NCI-H510A treated with DMSO at 0.1 percent for 48 hours (cell line): ENCODE data around the gene NRIP2.

Experiments
- DNase-seq: peaks from one replicate; lab custom pipeline; 2025; lab: John Stamatoyannopoulos, UW

NRIP2 gene

DNA sequence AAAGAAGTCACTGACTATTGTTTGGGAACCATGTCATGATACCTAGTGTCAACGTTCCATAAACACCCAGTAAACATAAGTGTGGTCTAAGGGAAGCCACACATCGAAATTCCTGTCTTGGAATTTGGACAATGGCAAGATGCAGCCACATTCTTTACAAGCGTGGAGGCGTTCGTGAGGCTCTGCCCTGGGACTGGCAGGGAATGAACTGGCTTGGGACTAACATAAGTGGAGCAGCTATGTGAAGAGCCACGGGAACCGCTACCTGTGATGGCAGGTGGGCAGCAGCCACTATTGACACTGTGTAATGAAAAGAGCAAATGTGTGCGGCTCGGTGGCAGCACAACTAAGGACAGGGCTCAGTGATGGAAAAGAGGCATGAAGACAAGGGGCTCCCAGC, 10.0 kb upstream of the NRIP2 start:
- DNase-seq, result no peak

DNA sequence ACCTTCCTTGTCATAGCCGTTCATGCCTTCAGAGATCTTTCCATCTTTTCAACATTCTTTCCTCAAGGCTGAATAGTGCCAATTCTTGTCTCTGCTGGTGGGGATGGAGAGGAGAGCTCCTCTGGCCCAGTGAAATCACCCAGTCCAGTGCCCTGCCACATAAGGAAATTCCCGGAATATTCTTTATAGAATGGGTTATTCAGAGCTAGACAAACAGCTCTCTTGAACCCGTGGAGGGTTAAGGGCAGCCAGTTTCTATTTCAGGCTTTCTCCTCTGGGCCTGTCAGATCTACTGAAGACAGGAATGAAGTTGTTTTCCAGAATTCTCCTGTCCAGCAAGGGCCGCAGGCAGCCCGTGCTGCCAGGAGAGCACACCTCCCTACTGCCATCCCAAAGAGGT, 8.1 kb upstream of the NRIP2 start:
- DNase-seq, result no peak

DNA sequence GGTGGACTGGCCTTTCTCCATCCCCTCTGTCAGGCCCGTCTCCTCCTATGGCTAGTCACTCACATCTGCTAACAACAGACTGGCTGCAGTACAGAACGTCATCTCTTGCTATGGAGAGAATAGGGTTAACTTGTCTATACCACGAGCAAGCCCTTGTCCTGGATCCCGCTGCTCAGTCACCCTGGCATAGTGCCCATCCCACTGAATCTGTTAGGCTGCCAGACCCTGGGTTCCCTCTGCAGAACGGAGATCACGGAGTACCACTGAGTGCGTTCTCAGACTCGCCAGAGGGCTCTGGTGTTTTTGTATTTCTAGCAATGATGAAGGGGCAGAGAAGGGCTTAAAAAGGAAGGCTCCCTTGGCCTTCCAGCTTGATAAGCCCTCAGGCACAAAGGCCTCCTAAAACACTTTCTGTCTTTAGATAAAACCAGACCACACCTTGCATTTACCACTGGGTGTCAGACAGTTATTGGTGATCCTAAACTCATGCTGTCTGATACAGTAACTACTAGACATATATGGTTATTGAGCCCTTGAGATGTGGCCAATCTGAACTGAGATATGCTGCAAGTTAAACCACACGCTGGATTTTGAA, 6.3 kb upstream of the NRIP2 start:
- DNase-seq, result no peak

DNA sequence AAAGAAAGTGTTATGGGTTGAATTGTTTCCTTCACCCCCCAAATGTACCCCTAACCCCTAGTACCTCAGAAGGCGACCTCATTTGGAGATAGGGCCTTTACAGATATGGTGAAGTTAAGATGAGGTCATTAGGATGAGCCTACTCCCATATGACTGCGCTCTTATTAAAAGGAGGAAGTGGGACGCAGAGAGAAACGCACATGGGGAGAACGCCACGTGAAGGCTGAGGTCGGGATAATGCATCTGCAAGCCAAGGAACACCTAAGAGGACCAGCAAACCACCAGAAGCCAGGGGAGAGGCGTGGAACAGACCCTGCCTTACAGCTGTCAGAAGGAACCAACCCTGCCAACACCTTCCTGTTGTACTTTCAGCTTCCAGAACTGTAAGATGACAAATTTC, 1.7 kb upstream of the NRIP2 start:
- no peak for DNase-seq

DNA sequence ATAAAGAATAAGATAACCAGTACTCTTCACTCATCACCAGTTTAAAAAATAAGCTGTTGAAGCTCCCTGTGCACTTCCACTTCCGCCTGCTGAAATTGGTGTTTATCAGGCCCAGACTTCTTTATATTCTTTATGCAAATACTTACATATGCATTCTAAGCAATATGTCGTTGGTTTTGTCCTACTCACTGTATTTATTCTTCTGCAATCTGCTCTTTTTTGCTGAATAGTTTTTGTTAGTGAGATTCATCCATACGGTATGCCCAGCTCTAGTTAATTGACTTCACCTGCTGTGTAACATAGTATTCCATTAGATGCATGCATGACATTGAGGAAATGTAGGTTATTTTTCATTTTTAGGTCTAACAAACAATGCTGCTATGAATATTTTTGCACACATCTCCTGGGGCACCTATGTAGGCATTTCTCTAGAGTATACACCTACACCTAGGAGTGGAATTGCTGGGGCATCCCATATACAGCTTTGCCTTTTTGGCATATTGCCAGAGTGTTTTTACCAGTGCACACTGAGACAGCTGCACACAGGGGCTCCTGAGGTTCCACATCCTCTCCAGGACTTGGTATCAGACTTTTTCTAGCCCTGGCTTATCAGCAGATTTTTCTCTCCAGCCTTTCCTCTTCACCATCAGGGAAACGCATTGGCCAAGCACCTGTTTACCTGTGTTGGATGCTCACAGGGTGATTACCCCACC, 1.0 kb upstream of the NRIP2 start:
- DNase-seq, result no peak

DNA sequence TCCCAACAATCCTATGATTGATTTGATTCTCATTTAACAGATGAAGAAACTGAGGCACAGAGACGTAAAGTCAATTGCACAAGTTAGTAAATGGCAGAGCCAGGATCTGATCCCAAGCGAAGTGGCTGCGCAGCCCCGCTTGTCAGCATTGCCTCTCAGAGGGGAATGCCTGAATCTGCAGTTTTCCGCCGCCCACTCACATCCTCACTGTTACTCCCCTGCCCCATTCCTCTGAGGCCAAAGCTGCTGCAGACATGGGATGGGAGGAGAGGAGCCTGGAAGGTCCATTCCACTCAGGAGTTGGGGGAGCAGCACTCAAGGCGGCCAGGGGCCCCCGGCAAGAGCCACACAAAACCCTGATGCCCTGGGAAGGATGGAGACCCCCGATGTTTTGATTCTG, 1.0 kb downstream of the NRIP2 start:
- DNase-seq, result no peak

DNA sequence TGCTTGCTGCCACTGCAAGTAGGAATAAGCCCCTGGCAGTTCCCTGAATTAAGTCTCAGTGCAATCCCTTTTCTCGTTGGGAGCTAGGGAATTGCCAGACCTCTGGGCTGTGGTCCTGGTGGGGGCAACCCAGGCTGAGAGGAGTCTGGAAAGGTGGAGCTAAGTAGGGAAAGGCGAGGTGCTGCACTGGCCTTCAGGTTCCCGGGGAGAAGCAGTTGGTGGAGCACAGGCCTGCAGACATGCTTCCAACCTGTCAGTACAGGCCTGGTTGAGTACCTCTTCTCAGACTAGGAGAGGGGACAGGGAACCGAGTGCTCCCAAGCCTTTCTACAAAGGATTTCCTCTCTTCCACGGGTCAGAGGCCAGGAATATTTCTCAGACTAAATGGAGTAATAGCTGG, 1.5 kb downstream of the NRIP2 start:
- DNase-seq, result no peak

DNA sequence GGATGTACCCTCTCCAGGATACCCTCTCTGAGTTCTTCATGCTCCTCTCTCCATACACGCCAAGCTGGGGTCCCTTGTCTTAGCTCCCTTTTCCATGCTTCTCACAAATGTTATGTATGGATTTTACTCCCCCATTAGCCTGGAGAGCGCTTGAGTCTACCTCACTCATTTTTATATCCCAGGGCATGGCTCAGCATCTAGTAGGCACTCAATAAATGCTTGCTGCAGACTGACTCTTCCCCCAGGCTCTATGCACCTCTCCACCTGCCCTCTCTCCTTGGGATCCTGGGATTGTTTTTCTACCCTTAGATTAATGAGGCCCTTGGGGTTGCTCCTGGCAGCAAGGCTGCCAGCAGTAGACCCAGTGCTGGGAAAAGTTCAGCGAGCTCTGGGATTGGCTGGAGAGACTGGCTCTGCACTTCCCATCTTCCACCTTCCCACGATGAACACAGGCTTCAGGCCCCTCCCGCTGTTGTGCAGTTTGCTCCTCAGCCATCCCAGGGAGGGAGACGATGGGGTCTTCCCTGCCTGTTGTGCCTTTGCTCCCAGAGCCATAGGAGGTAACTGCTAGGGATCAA, 2.2 kb downstream of the NRIP2 start:
- DNase-seq, result no peak

DNA sequence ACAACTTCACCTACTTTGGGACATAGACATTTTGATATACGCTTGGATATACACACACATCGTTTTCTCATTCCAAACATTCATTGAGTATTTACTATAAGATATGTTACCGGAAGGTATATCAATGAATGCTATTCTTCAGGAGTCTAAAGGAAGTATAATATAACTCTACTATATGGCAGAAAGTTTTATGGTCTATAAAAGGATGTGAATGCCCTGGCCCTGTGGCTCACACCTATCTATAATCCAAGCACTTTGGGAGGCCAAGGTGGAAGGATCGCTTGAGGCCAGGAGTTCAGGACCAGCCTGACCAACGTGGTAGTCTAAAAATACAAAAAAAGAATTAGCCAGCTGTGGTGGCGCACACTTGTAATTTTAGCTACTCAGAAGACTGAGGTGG, 5.6 kb downstream of the NRIP2 start:
- DNase-seq, result no peak

DNA sequence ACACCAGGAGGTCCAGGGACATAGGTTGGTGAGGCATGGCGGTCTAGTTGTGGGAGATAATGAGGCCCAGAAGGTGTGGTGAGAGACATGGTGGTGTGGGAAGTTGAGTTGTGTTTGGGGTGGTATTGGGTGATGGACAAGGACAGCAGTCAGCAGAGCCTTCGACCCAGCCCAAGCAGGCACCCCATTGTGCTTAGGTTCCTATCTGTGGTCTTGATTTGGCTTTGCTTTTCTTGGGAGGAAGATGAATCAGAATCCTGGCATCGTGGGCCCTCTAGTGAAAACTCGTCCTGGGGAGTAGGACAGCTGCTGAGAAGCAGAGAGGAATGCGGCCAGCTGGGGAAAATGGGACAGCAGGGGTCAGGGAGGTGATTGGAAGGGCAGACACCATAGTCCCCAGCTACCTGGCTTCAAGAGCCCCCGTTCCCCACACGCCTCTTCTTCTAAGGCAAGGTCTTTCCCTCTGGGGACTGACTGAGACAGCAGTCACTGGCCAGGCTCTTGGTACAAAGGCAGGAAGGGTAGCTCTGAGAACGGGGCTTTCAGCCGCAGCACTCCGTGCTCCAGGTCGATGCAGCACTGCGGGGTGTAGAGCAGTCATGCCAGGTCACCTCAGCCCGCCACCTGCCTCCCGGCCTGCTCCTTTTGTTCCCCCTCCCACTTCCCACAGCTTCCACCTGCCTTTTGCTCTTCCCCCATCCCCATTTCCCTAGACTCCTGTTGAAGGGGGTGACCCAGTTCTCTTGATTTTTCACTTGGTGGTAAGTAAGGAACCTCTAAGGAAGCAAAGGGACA, 7.9 kb downstream of the NRIP2 start:
- DNase-seq, result no peak

DNA sequence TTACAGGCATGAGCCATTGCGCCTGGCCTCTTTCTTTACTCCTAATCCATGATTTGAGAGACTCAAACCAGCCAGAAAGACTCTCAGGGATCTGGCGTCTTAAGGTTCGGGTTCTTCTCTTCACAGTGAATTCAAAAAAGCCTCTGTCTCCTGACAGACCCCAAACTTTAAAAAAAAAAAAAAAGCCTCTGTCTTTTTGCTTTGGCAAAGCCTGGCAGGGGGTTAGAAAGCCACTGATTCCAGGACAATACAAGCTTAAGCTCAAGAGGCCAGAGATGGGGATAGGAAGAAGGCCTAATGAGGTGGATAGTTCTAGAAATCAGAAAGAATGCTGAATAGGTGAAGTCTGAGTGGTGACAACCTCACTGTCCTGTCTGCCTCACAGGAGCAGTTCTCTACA, 8.8 kb downstream of the NRIP2 start:
- no peak for DNase-seq

DNA sequence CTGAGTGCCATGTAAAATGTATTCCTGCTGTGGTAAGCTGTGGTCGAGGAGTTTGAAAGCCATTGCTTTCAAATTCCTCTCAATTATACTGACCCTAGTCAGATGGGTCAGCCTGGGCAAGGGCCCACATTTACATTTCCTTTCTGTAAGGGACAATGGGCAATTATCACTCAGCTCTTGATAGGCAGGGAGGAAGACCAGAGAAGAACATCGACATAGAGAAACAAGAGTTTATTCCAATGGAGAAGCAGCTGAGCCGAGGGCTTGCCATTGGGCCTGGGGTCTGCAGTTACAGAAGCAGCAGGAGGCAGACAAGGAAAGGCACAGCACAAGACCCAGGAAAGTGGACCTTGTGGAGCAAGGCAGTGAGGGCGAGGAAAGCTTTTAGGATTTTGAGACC, 9.7 kb downstream of the NRIP2 start:
- no peak for DNase-seq

DNA sequence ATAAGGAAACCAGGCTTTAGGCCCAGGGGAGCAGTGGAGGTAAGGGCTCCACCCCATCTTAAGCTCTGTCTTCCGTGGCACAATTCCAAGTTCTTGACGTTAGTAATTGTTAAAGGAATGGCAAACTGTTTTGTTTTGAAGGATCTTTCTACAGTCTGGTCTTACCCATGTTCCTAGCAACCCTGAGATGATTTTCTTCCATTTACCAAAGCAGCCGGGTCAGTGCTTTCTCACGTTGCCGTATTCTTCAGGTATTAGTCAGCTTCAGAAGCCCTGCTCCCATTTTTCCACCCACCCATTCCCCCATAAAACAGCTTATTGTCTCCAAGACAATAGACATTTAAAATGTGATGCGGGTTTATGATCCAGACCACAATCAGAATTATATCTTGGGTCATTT, 10.3 kb downstream of the NRIP2 start:
- no peak for DNase-seq

DNA sequence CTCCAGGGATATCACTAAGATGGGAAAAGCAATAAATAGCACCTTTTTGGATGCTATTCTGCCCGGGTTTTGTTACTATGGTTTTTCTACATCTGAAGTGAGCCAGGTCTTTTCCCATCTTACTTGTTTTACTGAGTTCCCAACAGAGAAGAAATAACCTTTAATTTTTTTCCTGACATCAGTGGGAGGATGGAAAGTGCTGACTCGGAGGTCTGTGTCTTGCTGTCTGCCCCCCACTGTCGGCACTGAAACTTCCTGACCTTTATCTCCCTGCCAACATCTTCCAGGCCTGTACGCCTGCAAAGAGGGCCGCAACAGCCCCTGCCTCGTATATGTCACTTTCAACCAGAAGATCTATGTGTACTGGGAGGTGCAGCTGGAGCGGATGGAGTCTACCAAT, 11.4 kb downstream of the NRIP2 start:
- DNase-seq, result no peak

DNA sequence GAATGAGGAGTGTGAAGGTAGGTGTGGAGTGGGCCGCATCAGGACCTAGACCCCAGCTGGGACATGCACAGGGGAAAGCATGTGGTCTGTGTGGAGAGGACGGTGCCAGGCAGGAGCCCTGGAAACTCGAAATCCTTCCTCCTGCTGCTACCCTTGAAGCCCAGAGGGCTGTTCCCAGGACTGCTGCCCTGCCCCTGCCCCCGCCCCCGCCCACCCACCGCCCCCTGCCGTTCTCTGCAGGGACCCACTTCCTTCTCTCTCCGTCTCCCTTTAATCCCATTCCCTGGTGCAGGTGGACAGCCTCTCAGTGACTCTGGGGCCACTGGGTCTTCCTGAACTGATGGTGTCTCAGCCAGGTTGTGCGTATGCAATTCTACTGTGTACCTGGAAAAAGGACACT, 14.4 kb downstream of the NRIP2 start:
- no peak for DNase-seq

DNA sequence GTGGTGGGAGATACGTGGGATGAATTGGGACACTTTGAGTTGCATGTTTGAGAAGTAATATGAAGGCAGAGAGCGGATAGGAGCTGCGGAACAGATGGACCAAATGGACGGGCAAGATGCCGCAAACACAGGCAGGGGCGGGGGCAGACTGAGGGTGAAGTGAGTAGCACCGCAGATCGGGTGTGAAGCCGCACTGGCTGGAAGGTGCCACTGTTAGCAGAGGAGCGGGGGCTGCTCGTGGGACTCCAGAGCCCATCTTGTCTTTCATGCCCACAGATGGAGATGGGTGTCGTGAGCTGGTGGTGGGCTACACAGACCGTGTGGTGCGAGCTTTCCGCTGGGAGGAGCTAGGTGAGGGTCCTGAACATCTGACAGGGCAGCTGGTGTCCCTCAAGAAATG, 15.0 kb downstream of the NRIP2 start:
- DNase-seq, result no peak

DNA sequence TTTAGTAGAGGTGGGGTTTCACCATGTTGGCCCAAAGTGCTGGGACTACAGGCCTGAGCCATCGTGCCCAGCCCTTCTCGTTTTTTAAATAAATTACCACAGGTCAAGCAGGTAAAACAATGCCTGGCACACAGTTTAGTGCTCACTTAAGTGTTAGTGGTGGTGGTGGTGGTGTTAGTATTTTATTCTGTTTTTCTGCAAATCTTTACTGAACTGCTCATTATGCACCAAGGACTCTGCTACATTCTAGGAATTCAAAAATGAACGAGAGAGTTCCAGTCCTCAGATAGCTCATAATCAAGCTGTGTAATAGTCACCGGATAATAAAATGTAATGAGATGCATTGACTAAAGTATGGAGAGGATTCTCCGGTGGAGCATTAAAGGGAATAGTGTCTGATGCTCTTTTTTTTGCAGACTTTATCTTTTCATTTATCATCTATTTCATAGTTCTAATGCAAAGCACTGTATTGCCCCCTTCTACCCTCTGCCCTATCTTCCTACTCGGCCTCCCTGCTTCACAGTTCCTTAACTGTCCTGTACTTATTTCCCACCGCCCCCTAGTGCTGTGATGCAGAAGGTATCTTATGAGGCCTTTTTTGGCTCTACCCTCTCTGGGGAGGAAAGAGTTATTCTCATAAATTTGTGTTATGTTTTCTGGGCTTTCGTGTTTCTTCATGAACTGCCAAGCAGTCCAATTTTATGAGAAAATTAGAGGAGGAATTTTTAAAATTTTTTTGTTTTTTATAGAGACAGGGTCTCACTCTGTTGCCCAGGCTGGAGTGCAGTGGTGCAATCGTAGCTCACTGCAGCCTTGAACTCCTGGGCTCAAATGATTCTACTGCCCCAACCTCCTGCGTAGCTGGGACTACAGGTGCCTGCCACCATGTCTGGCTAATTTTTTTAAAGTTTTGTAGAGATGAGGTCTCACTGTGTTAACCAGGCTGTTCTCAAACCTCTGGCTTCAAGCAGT, 21.3 kb downstream of the NRIP2 start:
- DNase-seq, result peak; percentile 61

DNA sequence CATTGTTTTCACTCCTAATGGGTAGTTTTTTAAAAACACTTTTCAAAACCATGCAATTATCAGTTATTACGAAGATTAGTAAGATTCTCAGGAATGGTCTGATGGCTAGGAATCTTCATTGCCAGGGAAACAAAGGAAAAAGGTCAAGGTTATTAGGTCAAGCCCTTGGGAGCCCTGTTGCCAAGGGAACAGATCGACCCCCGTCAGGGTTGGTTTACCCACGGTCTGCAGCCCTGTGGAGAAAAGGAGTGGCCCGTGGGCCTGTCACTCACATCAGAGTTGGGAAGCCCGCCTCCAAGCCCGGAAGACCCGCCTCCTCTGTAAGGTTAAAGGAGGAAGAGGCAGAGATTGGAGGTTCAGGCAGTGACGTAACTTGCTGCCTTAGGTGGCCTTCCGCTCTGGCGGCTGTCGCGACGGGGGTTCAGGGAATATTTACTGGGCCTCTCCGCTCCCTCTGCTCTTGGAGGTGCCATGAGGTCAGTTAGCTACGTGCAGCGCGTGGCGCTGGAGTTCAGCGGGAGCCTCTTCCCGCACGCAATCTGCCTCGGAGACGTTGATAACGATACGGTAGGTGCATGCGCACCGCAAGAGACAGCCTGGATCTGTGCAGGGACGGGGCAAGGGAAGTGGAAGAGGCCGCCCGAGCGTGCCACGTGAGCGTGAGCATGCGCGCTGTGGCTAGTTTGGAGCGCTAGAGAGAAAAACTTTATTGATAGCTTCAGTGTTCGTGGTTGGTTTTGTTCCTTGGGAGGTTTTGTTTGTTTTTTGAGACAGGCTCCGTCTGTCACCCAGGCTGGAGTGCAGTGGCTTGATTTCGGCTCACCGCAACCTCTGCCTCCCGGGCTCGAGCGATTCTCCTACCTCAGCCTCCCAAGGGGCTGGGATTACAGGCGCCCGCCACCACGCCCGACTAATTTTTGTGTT, 22.3 kb downstream of the NRIP2 start, which contains the start of gene ITFG2:
Gene ITFG2 (plus strand): TSS at position 379 of the 924 bp plus-strand sequence. CDS start 93 bp downstream, at position 472.
- peak; percentile 98 for DNase-seq

DNA sequence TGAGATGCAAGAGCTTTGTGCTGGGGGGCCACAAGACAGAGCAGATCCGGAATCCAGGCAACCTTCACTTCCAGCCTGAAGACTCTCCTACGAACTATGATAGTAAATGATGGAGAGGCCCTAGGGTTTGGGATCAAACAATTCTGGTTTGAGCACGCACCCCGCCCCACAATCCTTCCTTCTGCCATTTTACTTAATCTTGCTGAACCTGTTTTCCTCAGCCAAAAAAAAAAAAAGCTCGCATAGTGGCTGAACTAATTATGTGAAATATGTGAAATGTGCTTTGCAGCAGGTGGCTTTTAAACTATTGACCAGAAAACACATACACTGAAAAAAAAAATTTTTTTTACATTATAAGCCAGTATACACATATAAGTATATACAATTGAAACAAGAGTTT, 23.0 kb downstream of the NRIP2 start:
- DNase-seq, result no peak

DNA sequence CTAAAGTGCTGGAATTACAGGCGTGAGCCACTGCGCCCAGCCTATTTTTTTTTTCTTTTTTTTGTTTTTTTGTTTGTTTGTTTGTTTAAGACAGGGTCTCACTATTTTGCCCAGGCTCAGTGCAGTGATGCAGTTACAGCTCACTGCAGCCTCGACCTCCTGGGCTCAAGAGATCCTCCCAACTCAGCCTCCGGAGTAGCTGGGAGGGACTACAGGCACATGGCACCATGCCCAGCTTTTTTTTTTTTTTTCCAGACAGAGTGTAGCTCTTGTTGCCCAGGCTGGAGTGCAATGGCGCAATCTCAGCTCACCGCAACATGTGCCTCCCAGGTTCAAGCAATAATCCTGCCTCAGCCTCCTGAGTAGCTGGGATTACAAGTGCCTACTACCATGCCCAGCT, 28.1 kb downstream of the NRIP2 start:
- DNase-seq, result no peak

DNA sequence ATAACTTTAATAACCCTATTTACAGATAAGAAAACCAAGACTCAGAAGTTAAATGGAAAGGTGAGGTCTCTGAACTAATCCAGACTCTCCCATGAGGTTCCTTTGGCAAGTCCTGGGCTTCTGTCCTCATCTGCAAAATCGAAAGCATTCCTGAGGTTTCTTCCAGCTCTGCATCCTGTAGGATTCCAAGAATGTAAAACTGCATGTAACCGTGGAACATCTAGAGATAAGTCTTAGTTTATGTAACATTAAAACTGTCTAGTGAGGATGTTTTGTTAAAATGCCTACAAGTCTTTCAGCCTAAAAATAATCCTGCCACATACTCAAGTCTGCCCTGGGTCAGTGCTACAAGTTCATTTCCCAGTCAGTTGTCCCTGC, 29.7 kb downstream of the NRIP2 start:
- no peak for DNase-seq
